Right forelimb (tissue), 1 donor: ENCODE results near the gene RHO.
"Not testable (repeated sequence)": the region's sequence is repeated elsewhere in the genome, so short reads cannot be mapped to it uniquely, and the experiment has no call there.

ENCODE experiments used
- DNase-seq: peaks from one replicate; pipeline ENCODE4 v3.0.0-alpha.2; 2018

Gene RHO

DNA sequence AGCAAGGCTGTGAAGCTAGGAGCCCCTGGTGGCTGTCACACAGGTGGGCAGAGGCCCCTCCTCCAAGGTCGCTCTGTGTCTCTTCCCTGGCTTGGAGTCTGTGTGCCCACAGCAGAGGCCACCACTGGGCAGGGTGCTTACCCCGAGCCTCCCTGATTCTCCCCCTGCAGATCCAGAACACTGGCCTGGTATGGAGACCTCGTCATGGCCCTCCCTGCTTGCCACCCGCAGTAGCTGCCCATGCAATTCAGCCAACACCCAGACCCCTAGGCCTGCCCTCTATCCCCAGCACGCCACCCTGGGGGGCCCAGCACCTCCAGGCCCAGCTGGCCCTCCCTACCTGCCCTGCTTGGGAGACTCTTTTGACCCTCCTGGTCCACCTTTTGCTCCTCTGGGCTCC lies 5.5 kb upstream of the RHO start:
- no peak for DNase-seq

DNA sequence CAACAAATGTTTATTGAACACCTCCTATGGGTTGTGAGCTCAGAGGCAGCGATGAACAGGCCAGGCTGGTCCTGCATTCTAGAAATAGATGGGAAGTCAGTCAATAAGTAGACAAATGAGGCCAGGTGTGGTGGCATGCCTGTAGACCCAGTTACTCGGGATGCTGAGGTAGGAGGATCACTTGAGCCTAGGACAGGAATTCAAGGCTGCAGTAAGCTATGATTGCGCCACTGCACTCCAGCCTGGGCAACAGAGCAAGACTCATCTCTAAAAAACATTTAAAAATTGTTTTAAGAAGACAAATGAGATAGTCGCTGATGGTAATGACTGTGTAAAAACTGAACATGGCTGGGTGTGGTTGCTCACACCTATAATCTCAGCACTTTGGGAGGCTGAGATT lies 4.4 kb upstream of the RHO start:
- no peak for DNase-seq

DNA sequence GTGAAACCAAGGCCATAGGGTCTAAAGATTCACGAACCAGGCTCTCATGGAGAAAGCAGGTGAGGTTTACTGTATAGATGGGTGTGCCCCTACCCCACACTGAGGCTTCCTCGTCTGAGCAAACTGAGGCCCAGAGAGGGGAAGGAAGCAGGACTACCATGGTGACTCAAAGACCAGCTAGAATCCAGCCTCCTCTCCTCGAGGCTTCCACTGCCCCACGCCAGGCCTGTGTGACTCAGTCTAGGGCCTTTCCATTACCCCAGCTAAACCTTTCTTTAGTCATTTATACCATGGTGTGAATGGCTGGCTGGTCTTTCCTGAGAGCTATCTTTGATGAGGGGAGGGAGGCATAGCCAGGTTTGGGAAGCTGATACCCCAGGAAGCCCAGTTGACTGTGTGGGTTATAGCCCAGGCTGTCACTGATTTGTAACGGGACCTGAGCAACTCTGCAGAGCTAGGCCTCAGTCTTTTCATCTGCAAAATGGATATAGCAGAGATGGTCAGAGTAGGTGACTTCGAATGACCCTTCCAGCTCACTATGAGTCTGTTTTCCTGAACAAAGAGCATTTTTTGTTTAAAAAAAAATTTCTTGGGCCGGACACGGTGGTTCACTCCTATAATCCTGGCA lies 3.0 kb upstream of the RHO start:
- no peak for DNase-seq

DNA sequence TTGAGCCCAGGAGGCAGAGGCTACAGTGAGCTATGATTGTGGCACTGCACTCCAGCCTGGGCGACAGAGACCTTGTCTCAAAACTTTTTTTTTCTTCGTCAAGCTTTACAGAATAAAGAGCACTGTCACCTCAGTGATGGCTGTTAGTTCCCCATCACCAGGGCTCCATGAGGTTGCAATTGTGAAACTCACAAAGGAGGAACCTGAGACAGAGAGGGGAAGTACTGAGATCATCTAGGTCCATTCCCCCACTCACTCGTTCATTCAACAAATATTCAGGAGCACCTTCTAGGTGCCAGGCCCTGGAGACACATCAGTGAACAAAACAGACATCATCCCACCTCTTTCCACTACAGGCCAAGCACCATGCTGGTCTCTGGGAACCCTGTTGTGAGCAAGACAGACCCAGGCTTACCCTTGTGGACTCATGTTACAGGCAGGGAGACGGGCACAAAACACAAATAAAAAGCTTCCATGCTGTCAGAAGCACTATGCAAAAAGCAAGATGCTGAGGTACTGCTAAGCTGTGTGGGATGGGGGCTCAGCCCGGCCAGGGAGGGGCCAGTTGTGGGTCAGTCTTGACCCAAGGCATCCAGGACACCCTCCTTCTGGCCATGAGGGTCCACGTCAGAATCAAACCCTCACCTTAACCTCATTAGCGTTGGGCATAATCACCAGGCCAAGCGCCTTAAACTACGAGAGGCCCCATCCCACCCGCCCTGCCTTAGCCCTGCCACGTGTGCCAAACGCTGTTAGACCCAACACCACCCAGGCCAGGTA lies 2.1 kb upstream of the RHO start:
- no peak for DNase-seq

DNA sequence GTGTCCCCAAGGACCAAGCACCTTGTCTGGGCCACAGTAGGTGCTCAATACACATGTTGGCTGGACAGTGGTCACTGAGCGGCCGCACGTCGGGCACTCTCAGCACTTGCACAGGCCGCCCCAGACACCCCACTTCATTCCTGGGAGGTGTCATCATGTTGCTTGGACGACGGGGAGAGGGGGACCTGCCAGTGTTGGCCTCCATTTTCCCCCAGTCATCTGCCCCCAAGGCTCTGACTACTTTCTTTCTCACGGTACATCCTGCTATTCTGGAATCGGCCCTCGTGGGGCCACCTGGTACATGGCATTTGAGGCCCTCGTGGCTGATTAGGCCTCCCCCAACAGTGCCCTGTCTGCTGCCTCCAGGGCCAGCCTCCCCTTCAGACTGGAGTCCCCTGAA lies 1.2 kb upstream of the RHO start:
- no peak for DNase-seq

DNA sequence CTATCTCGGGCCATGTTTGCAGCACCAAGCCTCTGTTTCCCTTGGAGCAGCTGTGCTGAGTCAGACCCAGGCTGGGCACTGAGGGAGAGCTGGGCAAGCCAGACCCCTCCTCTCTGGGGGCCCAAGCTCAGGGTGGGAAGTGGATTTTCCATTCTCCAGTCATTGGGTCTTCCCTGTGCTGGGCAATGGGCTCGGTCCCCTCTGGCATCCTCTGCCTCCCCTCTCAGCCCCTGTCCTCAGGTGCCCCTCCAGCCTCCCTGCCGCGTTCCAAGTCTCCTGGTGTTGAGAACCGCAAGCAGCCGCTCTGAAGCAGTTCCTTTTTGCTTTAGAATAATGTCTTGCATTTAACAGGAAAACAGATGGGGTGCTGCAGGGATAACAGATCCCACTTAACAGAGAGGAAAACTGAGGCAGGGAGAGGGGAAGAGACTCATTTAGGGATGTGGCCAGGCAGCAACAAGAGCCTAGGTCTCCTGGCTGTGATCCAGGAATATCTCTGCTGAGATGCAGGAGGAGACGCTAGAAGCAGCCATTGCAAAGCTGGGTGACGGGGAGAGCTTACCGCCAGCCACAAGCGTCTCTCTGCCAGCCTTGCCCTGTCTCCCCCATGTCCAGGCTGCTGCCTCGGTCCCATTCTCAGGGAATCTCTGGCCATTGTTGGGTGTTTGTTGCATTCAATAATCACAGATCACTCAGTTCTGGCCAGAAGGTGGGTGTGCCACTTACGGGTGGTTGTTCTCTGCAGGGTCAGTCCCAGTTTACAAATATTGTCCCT lies 1.2 kb downstream of the RHO start:
- no peak for DNase-seq

DNA sequence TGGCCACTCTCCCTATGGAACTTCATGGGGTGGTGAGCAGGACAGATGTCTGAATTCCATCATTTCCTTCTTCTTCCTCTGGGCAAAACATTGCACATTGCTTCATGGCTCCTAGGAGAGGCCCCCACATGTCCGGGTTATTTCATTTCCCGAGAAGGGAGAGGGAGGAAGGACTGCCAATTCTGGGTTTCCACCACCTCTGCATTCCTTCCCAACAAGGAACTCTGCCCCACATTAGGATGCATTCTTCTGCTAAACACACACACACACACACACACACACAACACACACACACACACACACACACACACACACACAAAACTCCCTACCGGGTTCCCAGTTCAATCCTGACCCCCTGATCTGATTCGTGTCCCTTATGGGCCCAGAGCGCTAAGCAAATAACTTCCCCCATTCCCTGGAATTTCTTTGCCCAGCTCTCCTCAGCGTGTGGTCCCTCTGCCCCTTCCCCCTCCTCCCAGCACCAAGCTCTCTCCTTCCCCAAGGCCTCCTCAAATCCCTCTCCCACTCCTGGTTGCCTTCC lies 1.9 kb downstream of the RHO start:
- DNase-seq = no peak

DNA sequence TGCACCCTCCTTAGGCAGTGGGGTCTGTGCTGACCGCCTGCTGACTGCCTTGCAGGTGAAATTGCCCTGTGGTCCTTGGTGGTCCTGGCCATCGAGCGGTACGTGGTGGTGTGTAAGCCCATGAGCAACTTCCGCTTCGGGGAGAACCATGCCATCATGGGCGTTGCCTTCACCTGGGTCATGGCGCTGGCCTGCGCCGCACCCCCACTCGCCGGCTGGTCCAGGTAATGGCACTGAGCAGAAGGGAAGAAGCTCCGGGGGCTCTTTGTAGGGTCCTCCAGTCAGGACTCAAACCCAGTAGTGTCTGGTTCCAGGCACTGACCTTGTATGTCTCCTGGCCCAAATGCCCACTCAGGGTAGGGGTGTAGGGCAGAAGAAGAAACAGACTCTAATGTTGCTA lies 2.4 kb downstream of the RHO start:
- DNase-seq = no peak

DNA sequence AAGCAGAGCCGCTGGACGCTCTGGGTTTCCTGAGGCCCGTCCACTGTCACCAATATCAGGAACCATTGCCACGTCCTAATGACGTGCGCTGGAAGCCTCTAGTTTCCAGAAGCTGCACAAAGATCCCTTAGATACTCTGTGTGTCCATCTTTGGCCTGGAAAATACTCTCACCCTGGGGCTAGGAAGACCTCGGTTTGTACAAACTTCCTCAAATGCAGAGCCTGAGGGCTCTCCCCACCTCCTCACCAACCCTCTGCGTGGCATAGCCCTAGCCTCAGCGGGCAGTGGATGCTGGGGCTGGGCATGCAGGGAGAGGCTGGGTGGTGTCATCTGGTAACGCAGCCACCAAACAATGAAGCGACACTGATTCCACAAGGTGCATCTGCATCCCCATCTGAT lies 3.3 kb downstream of the RHO start:
- DNase-seq = no peak

DNA sequence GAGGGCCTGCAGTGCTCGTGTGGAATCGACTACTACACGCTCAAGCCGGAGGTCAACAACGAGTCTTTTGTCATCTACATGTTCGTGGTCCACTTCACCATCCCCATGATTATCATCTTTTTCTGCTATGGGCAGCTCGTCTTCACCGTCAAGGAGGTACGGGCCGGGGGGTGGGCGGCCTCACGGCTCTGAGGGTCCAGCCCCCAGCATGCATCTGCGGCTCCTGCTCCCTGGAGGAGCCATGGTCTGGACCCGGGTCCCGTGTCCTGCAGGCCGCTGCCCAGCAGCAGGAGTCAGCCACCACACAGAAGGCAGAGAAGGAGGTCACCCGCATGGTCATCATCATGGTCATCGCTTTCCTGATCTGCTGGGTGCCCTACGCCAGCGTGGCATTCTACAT lies 3.8 kb downstream of the RHO start:
- DNase-seq = no peak

DNA sequence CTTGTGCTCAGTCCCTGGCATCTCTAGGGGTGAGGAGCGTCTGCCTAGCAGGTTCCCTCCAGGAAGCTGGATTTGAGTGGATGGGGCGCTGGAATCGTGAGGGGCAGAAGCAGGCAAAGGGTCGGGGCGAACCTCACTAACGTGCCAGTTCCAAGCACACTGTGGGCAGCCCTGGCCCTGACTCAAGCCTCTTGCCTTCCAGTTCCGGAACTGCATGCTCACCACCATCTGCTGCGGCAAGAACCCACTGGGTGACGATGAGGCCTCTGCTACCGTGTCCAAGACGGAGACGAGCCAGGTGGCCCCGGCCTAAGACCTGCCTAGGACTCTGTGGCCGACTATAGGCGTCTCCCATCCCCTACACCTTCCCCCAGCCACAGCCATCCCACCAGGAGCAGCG lies 5.0 kb downstream of the RHO start:
- DNase-seq = no peak

DNA sequence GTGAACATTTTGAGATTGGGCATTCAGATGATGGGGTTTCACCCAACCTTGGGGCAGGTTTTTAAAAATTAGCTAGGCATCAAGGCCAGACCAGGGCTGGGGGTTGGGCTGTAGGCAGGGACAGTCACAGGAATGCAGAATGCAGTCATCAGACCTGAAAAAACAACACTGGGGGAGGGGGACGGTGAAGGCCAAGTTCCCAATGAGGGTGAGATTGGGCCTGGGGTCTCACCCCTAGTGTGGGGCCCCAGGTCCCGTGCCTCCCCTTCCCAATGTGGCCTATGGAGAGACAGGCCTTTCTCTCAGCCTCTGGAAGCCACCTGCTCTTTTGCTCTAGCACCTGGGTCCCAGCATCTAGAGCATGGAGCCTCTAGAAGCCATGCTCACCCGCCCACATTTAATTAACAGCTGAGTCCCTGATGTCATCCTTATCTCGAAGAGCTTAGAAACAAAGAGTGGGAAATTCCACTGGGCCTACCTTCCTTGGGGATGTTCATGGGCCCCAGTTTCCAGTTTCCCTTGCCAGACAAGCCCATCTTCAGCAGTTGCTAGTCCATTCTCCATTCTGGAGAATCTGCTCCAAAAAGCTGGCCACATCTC lies 6.1 kb downstream of the RHO start:
- no peak for DNase-seq

DNA sequence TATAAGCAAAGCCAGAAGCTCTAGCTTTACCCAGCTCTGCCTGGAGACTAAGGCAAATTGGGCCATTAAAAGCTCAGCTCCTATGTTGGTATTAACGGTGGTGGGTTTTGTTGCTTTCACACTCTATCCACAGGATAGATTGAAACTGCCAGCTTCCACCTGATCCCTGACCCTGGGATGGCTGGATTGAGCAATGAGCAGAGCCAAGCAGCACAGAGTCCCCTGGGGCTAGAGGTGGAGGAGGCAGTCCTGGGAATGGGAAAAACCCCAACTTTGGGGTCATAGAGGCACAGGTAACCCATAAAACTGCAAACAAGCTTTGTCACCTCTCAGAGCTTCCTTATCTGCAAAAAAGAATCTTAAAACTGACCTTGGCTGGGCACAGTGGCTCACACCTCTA lies 6.6 kb downstream of the RHO start:
- no peak for DNase-seq

DNA sequence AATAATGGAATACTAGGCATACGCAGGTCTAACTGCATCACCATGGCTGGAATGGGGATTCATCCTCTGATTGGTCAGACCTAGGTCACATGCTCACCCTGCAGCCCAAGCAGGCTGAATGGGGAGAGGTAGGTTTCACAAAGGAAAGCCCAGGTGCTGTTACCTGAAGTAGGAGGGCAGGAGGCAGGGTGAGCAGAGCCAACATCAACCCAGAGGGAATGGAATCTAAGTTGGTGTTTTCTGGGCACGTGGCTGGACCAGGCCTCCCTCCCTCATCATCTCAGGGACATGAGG lies 7.9 kb downstream of the RHO start:
- DNase-seq = no peak

DNA sequence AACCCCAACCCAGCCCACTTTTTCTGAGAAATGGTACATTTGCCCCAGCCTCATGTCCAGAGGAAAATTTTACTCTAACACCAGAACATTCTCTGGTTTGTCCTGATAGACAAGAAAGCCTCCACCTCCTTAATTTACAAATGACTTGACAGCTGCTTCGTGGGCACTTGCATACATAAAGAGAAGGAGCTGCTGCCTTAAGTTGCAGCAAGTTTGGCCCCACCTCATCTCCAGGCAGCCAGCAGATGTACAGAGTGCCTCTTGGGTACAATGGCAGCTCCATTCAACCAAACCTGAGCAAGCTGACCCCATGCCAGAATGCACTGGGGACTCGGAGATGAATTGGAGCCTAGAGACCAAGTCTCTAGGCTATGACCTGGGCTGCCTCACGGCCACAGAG lies 8.4 kb downstream of the RHO start:
- no peak for DNase-seq

DNA sequence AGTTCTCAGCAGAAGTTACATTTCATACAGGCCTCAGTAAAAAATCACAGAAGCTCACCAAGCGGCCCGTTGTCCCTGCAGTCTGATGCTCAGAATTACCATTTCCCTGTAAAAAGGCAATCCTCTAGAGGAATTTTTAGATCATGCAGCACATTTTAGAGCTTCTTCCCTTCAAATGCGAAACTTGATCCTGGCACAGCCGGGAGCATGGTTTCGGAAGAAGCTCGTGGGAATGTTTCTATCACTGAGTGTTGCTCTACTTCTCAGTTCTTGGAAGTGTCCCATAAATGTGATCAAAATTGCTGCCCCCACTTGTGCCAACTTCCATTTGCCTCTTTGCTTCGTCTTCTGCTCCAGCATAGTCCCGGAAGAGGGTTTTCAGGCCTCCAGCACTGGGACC lies 10.8 kb downstream of the RHO start:
- DNase-seq = no peak

DNA sequence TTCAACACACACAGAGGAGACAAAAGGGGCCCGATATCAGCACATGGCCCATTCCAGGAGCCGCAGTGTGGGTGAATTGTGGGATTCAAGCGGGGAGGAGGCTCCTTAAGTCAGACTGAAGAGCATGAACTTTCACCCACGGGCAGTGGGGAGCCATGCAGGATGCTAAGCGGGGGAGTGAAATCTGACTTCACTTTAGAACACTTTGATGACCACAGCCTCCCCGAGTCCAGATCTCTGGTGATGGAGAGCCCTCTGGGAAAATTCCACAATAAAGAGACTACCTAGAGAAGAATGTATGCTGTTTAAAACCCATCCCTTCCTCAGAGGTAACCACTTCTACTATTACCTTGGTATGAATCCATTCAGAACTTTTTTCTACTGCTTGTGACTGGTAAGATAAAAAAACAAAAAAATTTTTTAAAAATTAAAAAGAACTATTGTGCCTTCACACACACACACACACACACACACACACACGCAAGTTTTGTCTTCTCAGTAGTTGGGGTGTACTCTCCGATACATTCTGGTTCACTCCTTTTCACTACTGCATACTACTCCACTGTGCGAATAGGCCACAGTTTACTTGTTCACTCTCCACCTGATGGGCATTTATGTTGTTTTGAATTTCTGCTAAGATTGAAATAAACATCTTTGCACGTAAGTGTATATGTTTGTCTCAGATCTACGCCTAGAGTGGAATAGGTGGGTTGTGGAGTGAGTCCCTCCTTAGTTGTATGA lies 12.5 kb downstream of the RHO start:
- DNase-seq = no peak

DNA sequence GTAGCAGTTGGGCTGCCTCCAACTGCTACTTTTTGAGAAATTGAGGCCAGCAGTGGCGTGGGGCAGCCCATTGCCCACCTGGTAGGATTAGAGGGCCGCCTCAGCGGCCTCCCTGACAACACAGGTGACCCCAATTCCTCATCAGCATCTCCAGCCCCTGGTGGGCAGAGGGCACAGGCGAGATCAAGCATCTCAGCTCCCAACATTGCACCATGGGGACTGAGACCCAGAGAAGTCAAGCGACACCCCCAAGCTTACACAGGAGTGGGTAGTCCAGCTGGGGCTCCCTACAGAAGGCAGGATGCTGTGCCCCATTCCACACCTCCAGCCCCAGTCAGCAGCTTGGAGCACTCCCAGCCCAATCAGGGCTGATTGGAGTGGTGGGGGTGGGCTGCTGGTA lies 14.3 kb downstream of the RHO start:
- DNase-seq = no peak

DNA sequence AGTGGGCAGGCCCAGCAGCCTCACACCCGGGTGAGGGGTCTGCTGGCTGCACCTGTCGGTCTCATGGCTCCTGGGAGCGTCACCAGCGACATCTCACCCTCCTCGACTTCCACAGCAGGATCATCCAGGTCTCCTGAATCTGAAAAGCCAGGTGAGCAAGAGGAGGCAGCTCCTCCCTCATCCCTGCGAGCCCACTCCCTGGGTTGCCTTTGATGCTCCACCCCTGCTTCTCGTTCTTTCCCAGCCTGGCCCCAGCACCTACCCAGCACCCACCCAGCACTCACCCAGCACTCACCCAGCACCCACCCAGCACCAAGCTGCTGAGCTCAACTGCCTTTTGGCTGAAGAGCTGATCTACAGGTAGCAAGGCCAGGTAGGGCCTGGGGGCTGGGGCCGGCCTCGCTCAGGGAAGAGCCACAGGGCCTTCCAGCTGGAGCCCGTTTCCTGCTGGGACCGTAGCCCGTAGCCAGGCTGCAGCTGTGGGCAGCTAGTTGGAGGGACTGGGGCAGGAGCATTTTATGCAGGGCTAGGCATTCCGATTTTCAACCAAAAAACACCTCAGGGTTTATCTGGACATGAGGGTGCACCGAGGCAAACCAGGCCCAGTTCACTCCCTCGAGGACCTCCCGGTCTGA lies 14.8 kb downstream of the RHO start, which contains the start of gene H1-8:
Gene H1-8 (plus strand): TSS at position 20 of the 635 bp plus-strand sequence. CDS start 44 bp downstream, at position 64.
- DNase-seq = no peak

DNA sequence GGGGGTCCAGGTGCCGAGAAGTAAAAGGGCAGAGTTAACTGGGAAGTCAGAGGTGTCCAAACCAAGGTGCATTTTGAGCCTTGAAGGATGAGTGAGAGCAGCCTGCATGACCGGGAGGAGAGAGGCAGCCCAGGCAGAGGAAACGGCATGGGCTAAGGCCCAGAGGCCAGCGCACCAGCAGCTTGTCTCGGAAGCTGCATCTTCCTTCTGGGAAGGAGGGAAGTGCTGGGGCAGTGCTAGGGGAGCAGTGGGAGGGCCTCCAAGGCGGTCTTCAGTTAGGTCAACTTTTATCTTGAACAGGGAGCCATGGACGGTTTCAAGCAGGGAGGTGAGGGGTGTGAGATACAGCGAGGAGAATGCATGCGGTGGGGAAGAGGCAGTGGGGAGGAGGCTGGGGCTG lies 15.6 kb downstream of the RHO start:
- no peak for DNase-seq

DNA sequence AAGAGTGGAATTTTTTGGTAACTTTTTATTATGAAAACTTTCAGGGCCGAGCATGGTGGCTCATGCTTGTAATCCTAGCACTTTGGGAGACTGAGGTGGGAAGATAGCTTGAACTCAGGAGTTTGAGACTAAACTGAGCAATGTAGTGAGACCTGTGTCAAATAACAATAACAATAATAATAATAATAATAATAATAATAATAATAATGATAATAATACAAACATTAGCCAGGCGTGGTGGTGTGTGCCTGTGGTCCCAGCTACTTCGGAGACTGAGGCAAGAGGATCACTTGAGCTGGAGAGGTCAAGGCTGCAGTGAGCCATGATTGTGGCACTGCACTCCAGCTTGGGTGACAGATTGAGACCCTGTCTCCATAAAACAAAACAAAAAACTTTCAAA lies 17.5 kb downstream of the RHO start:
- DNase-seq = not testable (repeated sequence)

DNA sequence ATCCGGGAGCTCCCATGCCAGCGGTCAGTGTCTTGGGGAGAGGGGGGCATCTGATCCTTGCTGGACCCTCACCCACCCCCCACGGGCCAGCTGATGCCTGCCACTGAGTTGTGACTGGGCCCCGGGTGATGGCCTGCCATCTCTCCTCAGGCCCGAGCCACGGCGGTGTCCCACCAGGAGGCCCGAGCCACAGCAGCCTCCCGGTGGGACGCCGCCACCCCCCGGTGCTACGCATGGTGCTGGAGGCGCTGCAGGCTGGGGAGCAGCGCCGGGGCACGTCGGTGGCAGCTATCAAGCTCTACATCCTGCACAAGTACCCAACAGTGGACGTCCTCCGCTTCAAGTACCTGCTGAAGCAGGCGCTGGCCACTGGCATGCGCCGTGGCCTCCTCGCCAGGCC lies 18.8 kb downstream of the RHO start:
- no peak for DNase-seq
